GM23338 (cell line): ENCODE results near the gene CANT1. TPM values are rescaled to one million over a fixed set of nuclear protein-coding genes. Genes with fewer than 3 reads are reported as not detected.

Source experiments
- ATAC-seq: fragments of 200-7000 bp; cut with Tn5 transposase; 3 replicates; pipeline ENCODE4 v1.9.1; 2020
- DNase-seq: peaks from one replicate; pipeline ENCODE4 v3.0.0-alpha.2; 2015; ENCODE audit warnings: low spot score
- H2AFZ ChIP-seq: fragments of 200-600 bp; sonication (generic); 2 replicates; pipeline ENCODE4 v1.8.0; 2016; ENCODE audit warnings: antibody characterized with exemption, mild to moderate bottlenecking, moderate library complexity
- H3F3A ChIP-seq: fragments of 200-600 bp; sonication (generic); replicated peaks from 2 replicates; pipeline ENCODE4 v1.8.0; 2017; ENCODE audit warnings: antibody characterized with exemption, mixed run types, low read depth
- H3K27ac ChIP-seq: fragments of 200-600 bp; sonication (generic); 2 replicates; pipeline ENCODE4 v1.6.1; 2016; ENCODE audit warnings: low read depth
- H3K27me3 ChIP-seq: fragments of 200-600 bp; sonication (generic); 2 replicates; pipeline ENCODE4 v1.8.0; 2016; ENCODE audit warnings: mild to moderate bottlenecking, mixed run types, moderate library complexity; ENCODE audit not compliant: insufficient read depth
- H3K36me3 ChIP-seq: fragments of 200-600 bp; sonication (generic); 2 replicates; pipeline ENCODE4 v1.8.0; 2016; ENCODE audit warnings: mild to moderate bottlenecking; ENCODE audit not compliant: insufficient read depth
- H3K4me1 ChIP-seq: fragments of 200-600 bp; sonication (generic); 2 replicates; pipeline ENCODE4 v1.8.0; 2016; ENCODE audit warnings: mild to moderate bottlenecking, moderate library complexity; ENCODE audit not compliant: insufficient read depth
- H3K4me2 ChIP-seq: fragments of 200-600 bp; sonication (generic); 2 replicates; pipeline ENCODE4 v1.7.1; 2017; ENCODE audit warnings: mixed run types
- H3K4me3 ChIP-seq: fragments of 200-600 bp; sonication (generic); 2 replicates; pipeline ENCODE4 v1.6.1; 2016; ENCODE audit warnings: mixed run types
- H3K79me2 ChIP-seq: fragments of 200-600 bp; sonication (generic); replicated peaks from 2 replicates; pipeline ENCODE4 v1.8.0; 2017; ENCODE audit warnings: mild to moderate bottlenecking; ENCODE audit not compliant: insufficient read depth
- H3K9me2 ChIP-seq: fragments of 200-600 bp; sonication (generic); 2 replicates; pipeline ENCODE4 v1.8.0; 2017; ENCODE audit not compliant: insufficient read depth
- H4K20me1 ChIP-seq: fragments of 200-600 bp; sonication (generic); replicated peaks from 2 replicates; pipeline ENCODE4 v1.8.0; 2017; ENCODE audit warnings: mild to moderate bottlenecking; ENCODE audit not compliant: insufficient read depth
- H3K27ac Mint-ChIP-seq: 2 replicates; pipeline ENCODE4 v1.8.0; 2020; ENCODE audit warnings: inconsistent platforms, mild to moderate bottlenecking, moderate library complexity, mixed read lengths
- H3K27me3 Mint-ChIP-seq: 3 replicates; pipeline ENCODE4 v1.8.0; 2022; ENCODE audit warnings: low read depth, mild to moderate bottlenecking, moderate library complexity, mixed read lengths, inconsistent platforms; ENCODE audit not compliant: insufficient read depth, poor library complexity
- H3K36me3 Mint-ChIP-seq: 3 replicates; pipeline ENCODE4 v1.8.0; 2021; ENCODE audit warnings: low read depth, mild to moderate bottlenecking, inconsistent platforms, moderate library complexity, mixed read lengths
- H3K4me1 Mint-ChIP-seq: 3 replicates; pipeline ENCODE4 v1.8.0; 2020; ENCODE audit warnings: mild to moderate bottlenecking, inconsistent platforms, mixed read lengths
- H3K4me3 Mint-ChIP-seq: 3 replicates; pipeline ENCODE4 v1.8.0; 2021; ENCODE audit warnings: moderate library complexity, mild to moderate bottlenecking, inconsistent platforms, mixed read lengths
- H3K9me3 Mint-ChIP-seq: 3 replicates; pipeline ENCODE4 v1.8.0; 2020; ENCODE audit warnings: moderate library complexity, mild to moderate bottlenecking, inconsistent platforms, mixed read lengths
- CREB1 ChIP-seq: fragments of 250-450 bp; sonication (Bioruptor Pico); IDR thresholded peaks from 2 replicates; pipeline ENCODE4 v1.5.0; 2020; ENCODE audit warnings: low read depth, mild to moderate bottlenecking, moderate library complexity
- EZH2 ChIP-seq: fragments of 200-600 bp; sonication (generic); IDR thresholded peaks from one replicate; pipeline ENCODE4 v1.8.0; 2017; ENCODE audit warnings: antibody characterized with exemption, mild to moderate bottlenecking, low read depth; ENCODE audit not compliant: unreplicated experiment
- EZH2phosphoT487 ChIP-seq: fragments of 200-600 bp; sonication (generic); IDR thresholded peaks from one replicate; pipeline ENCODE4 v1.8.1; 2018; ENCODE audit warnings: antibody characterized with exemption; ENCODE audit not compliant: unreplicated experiment
- NANOG ChIP-seq: IDR thresholded peaks from 2 replicates; pipeline ENCODE4 v1.6.1; 2016; ENCODE audit warnings: antibody characterized with exemption, borderline replicate concordance
- REST ChIP-seq: IDR thresholded peaks from one replicate; pipeline ENCODE4 v1.6.1; 2018; ENCODE audit warnings: antibody characterized with exemption; ENCODE audit not compliant: unreplicated experiment
- STAT1 ChIP-seq: IDR thresholded peaks from one replicate; pipeline ENCODE4 v1.6.1; 2016; ENCODE audit warnings: antibody characterized with exemption; ENCODE audit not compliant: unreplicated experiment
- ZNF331 ChIP-seq: fragments of 250-450 bp; sonication (Bioruptor Pico); IDR thresholded peaks from 2 replicates; pipeline ENCODE4 v1.5.0; 2020; ENCODE audit warnings: low read depth, mild to moderate bottlenecking, moderate library complexity
- ZNF462 ChIP-seq: fragments of 250-450 bp; sonication (Bioruptor Pico); IDR thresholded peaks from 2 replicates; pipeline ENCODE4 v1.5.0; 2020; ENCODE audit warnings: mild to moderate bottlenecking, moderate library complexity
- polyA plus RNA-seq: library from polyadenylated mRNA; unstranded; fragments of >200 nt; fragmentation: Nextera tagmentation; extraction: Ambion mirVana; gene quantifications from 2 replicates; pipeline ENCODE4 v1.2.1, GENCODE V29; 2016
- total RNA-seq: library from RNA; depleted of rRNA; stranded (reverse); fragments of >200 nt; shearing (Covaris generic); gene quantifications from 2 replicates; pipeline ENCODE4 v1.2.3, GENCODE V29; 2014
- TF ChIP-seq, protein P1 (sequence below), 2 experiments: fragments of 200-600 bp in 1 of 2; sonication (generic) in 1 of 2; conservative IDR thresholded peaks; 2 replicates each; pipeline versions ENCODE4 v1.5.1 to v1.6.1; 2016 to 2017; ENCODE audit warnings: antibody characterized with exemption in 2 of 2, low read depth in 2 of 2, mild to moderate bottlenecking in 2 of 2, moderate library complexity in 1 of 2

CANT1 gene
- total and polyA plus RNA-seq, 2 experiments from 2014 or later: 5.9 to 38.8 TPM

GRCh38 chr17:79055197-79055596 is 45.6 kb upstream of the CANT1 start (continued):
- TF ChIP-seq REST: no peak

GRCh38 chr17:79054200-79054960 is 44.8 kb upstream of the CANT1 start:
- no peaks in the 10 kb centered on the region for H3F3A ChIP-seq
- H3K9me2 ChIP-seq: no peaks in the 10 kb centered on the region
- no peak overlapping the region for H3K4me3 ChIP-seq
- Mint-ChIP-seq H3K9me3 (peaks cover 27% of the 10 kb centered on the region), H3K4me1 (no peaks in the 10 kb centered on the region), H3K36me3 (no peaks in the 10 kb centered on the region; the same call in 2 of the 3 replicates), H3K4me3 (no peak overlapping the region), H3K27ac (no peak overlapping the region), H3K27me3 (peaks cover 15% of the 10 kb centered on the region)
- H3K27me3 ChIP-seq: no peaks in the 10 kb centered on the region
- no peak overlapping the region for H2AFZ ChIP-seq
- H3K27ac ChIP-seq: no peak overlapping the region
- no peaks in the 10 kb centered on the region for H3K79me2 ChIP-seq
- H3K4me2 ChIP-seq: no peak overlapping the region
- ATAC-seq (no peak), DNase-seq (no peak)
- no peaks in the 10 kb centered on the region for H3K4me1 ChIP-seq
- H4K20me1 ChIP-seq: no peaks in the 10 kb centered on the region
- no peaks in the 10 kb centered on the region for H3K36me3 ChIP-seq
- TF ChIP-seq ZNF462: no peak
- no peak for TF ChIP-seq CREB1 (CRISPR knock-in tag)
- TF ChIP-seq EZH2: no peak
- TF ChIP-seq EZH2phosphoT487: no peak
- TF ChIP-seq, protein P1, sequence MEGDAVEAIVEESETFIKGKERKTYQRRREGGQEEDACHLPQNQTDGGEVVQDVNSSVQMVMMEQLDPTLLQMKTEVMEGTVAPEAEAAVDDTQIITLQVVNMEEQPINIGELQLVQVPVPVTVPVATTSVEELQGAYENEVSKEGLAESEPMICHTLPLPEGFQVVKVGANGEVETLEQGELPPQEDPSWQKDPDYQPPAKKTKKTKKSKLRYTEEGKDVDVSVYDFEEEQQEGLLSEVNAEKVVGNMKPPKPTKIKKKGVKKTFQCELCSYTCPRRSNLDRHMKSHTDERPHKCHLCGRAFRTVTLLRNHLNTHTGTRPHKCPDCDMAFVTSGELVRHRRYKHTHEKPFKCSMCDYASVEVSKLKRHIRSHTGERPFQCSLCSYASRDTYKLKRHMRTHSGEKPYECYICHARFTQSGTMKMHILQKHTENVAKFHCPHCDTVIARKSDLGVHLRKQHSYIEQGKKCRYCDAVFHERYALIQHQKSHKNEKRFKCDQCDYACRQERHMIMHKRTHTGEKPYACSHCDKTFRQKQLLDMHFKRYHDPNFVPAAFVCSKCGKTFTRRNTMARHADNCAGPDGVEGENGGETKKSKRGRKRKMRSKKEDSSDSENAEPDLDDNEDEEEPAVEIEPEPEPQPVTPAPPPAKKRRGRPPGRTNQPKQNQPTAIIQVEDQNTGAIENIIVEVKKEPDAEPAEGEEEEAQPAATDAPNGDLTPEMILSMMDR (conservative IDR thresholded peaks at IDR 0.05; ENCODE audit: low read depth in 2 of 2): no peak
- TF ChIP-seq NANOG: no peak
- no peak for TF ChIP-seq ZNF331 (CRISPR knock-in tag)
- TF ChIP-seq STAT1: no peak
